Measurements from ENCODE around the gene SLC9A9.

GRCh38 chr3:143414571-143415253, 433.6 kb downstream of the SLC9A9 start:
- TF ChIP-seq, protein P1, sequence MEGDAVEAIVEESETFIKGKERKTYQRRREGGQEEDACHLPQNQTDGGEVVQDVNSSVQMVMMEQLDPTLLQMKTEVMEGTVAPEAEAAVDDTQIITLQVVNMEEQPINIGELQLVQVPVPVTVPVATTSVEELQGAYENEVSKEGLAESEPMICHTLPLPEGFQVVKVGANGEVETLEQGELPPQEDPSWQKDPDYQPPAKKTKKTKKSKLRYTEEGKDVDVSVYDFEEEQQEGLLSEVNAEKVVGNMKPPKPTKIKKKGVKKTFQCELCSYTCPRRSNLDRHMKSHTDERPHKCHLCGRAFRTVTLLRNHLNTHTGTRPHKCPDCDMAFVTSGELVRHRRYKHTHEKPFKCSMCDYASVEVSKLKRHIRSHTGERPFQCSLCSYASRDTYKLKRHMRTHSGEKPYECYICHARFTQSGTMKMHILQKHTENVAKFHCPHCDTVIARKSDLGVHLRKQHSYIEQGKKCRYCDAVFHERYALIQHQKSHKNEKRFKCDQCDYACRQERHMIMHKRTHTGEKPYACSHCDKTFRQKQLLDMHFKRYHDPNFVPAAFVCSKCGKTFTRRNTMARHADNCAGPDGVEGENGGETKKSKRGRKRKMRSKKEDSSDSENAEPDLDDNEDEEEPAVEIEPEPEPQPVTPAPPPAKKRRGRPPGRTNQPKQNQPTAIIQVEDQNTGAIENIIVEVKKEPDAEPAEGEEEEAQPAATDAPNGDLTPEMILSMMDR (IDR thresholded peaks at IDR 0.05; ENCODE audit: low read length), result no peak
- TF ChIP-seq EZH2 (optimal IDR thresholded peaks at IDR 0.05; ENCODE audit: low read depth, low read length) (no peak), EZH2phosphoT487 (IDR thresholded peaks at IDR 0.05; ENCODE audit: low read length) (no peak)
